Activated CD4-positive, CD25-positive, alpha-beta regulatory T cell treated with anti-CD3 and anti-CD28 coated beads, Interleukin-2, amount 50 U/mL, for 16 hours (primary cell): ENCODE measurements around the gene ADAMTS3.
"Not testable (repeated sequence)": the region's sequence is repeated elsewhere in the genome, so short reads cannot be mapped to it uniquely, and the experiment has no call there.

Experiments
- DNase-seq: peaks from one replicate; pipeline ENCODE4 v3.0.0-alpha.2; 2020; ENCODE audit warnings: low read depth, low spot score

Gene ADAMTS3

DNA sequence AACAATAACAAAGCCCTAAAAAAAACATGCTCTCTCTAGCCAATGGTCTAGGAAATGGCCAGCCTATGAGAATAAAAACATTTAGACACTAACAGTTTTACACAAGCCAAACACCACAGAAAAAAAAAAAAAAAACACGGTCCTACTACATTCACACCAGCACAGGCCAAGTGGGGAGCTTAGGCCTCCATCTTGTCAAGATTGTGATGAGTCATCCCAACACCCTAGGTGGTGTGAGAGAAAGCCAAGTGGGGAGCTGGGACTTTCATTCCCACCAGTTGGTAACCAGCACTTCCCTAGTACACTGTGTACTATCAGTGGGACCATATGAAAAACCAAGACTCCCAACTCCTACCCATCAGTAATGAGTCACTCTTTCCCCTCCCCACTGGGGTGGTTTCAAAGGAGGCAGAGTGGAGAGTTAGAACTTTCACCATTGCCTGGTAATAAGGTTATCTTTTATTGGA, 95.6 kb downstream of the ADAMTS3 start:
- DNase-seq, result no peak

DNA sequence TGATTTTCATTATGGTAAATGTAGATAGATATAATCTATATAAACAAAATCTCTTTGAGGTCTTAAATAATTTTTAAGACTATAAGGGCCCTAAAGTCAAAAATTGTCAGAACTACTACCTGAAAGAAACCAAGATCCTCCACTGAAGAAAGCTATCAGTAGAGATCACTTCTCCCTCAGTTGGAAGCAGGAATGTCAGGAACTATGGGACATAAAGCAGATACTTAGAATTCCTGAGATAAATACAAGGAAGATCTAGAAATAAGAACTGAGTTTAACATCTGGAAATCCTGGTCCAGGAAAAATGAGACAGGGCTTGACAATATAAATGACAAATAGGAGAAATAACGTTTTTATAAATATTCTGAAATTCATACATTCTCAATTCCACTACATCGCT, 97.2 kb downstream of the ADAMTS3 start:
- no peak for DNase-seq

DNA sequence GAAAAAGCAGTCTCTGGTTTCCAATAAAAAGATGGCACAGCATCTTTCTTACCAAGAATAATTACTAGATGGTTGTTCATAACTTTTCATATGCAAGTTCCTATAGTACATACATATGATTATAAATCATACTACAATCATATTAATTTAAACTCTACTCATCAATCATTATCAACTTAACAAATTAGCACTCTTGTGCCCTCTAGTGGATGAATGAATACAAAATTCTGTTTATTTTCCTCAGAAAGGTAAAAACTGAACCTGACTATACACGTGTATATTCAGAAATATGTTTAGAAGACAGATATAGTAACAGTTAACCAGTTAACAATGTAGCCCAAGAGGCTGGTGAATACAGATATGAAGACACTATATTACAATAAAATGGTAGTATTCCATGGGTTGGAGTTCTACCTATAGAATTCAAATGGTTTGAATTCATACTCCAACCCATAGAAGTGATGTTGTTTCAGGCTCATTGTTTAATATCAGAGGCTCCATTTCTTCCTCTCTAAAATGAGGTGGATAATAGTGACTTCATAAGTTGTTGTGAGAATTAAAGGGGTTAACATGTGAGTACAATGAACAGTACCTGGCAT, 100.0 kb downstream of the ADAMTS3 start:
- DNase-seq, result no peak

- DNase-seq, result no peak
Measured at GRCh38 chr4:72467633-72468032, 101.4 kb downstream of the ADAMTS3 start.

GRCh38 chr4:72463724-72464123, 105.3 kb downstream of the ADAMTS3 start:
- no peak for DNase-seq

- DNase-seq, result no peak
Measured at GRCh38 chr4:72457158-72457557, 111.9 kb downstream of the ADAMTS3 start.

GRCh38 chr4:72451349-72451748, 117.7 kb downstream of the ADAMTS3 start:
- no peak for DNase-seq

DNA sequence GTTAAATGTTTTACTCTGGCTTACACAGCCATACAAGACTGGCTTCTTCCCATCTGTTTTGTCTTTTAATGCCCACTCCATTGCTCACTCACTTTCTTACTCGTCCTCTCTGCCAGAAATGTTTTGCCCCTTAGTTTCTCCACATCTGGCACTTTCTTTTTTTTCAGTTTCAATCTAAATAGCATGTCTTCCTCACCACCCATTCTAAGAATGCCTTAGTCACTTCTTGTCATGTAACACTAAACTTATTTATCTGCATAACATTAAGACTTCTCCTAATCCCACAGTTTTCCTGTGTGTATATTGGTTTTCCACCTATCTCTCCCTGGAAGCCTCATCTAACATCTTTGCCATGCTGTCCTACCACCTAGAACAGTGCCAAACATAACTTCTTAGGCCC, 119.3 kb downstream of the ADAMTS3 start:
- no peak for DNase-seq

DNA sequence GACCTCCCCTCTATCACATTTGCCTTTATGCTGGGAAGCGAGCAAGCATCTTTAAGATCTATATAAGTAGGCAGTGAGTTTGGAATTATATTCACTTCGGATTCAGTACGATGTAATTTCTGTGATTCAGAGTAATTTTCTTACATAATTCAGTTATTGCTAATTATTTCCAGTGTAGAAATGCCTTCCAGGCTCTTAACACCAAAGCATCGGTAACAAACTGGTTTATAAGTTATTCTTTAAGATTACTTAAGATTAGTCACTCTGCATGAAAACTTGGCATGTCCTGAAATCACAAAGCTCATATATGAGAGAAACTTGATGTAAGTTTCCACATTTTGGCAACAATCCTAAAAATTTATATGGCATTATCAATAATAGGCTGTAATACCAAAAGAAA, 120.8 kb downstream of the ADAMTS3 start:
- DNase-seq, result no peak

DNA sequence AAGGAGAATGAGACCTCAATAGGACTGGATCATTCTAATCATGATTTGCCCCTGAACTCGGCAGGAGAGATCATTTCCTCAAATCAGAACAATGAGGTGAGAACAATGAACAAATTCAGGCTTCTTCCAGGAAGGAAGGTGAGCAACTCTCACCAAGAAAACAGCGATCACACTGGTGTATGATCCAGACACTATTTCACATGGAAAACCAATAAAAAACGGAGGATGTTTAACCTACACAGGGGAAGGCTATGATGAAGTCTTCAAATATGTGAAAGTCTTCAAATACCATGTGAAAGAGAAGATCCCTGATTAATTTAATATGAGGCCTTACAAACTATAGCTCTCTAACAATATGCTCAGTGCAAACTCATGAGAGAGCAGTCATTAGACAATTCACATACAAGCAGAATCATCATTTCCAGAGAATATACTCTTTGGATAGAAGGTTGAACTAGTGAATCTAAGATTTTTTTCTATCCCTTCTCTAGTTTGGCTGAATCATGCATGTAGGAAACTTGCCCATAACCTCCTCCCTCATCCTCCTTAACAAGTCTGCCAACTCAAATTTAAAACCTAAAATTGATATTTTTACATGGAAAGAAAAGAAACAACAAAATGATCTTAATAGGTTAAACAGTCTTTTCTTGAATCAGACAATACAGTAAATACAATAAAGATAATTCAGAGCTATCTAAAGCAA, 122.5 kb downstream of the ADAMTS3 start:
- DNase-seq, result no peak

DNA sequence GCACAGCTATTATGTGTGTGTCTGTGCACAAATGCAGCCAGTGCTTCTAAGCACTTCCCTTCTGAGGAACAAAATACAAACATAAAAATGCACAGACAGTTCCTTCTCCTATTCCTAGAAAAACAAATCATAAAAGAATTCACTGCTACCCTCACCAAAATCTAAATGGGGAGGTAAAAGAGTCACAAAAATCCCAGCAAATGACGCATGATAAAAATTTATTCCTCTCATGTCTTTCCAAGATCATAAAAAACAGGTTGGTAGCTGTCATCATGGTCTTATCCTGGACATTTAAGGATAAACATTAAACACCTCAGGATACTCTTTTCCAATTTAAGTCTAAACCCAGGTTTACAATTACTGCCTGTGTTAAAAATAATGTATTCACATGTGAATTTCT, 124.9 kb downstream of the ADAMTS3 start:
- no peak for DNase-seq

DNA sequence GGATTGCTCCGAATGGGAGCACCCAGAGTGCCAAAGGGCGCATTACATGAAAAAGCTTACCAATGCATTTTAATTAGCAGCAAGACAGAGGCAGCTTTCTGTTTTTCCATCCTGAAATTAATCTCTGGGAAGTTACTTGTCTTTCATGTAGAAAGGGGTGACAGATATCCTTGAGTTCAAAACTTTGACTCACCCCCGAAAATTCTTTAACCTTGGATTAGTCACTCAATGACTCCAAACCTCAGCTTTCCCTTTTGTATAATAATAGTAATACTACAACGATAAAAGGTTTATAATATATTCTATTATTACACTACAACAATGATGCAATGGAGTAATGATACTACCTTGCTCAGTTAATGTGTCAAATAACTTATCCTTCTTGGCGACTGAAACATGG, 126.3 kb downstream of the ADAMTS3 start:
- DNase-seq, result no peak

DNA sequence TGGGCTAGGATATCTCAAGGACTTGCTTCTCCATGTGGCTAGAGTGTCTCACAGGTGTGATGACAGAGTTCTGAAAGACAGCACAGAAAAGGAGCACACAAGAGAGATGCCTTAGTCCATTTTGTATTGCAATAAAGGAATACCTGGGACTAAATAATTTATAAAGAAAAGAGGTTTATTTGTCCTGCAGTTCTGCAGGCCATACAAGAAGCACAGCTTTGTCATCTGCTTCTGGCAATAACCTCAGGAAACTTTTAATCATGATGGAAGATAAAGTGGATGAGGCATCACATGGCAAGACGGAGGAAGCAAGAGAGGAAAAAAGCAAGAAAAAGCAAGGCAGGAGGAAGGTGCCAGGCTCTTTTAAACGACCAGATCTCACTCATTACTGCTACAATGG, 126.9 kb downstream of the ADAMTS3 start:
- DNase-seq, result no peak

DNA sequence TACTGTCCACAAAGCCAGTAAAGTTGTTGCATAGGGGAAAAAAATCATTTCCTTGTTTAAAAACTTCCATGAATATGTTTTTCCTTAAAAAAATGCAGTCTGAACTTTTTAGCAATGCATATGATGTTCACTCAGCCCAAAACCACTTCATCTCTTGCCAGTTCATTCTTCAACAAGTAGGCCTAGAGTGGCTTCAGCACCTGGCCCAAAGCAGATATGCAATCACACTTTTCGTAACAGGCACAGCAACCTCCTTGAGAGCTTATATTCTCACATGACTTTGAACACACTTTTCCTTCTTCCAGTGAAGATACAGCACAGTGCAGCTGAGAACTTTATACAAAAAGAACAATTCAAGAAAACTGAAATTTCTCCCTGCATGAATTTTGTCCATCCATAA, 128.6 kb downstream of the ADAMTS3 start:
- DNase-seq, result no peak

GRCh38 chr4:72432975-72433374, 136.0 kb downstream of the ADAMTS3 start:
- no peak for DNase-seq

DNA sequence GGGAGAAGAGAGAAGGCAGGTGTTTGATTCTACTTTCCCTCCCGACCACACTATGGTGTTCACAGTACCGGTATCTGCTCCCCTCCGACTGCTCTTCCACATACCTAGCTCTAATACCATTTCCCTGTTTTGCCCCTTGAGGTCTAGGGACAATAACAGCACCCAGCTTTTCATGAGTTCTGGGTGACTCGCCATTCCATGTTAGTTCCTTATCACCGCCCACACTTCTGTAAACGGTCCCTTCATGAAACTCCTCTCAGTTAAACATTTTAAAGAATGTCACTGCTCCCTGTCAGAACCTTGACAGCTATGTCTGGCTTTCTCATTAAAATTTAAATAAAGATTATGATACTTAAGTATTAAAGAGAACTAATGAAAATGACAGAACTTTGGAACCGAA, 136.7 kb downstream of the ADAMTS3 start:
- no peak for DNase-seq

DNA sequence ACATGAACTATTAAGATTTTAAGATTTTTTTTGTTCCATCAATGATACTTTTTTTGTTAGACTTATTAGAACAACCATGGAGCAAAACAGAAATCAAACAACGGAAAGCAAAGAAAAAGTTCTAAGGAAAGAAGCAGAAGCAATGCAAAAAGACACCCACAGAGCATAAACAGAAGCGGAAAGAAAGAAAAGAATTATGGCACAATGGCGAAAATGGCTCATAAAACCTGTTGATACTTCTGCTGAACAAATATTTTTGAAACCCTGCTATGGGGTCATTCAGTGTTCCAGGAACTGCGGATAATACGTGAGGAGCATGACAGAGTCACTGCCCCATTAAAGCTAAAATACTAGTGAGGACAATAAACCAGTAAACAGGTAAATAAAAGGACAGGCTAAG, 138.0 kb downstream of the ADAMTS3 start:
- no peak for DNase-seq

GRCh38 chr4:72430050-72430449, 139.0 kb downstream of the ADAMTS3 start:
- DNase-seq, result no peak

DNA sequence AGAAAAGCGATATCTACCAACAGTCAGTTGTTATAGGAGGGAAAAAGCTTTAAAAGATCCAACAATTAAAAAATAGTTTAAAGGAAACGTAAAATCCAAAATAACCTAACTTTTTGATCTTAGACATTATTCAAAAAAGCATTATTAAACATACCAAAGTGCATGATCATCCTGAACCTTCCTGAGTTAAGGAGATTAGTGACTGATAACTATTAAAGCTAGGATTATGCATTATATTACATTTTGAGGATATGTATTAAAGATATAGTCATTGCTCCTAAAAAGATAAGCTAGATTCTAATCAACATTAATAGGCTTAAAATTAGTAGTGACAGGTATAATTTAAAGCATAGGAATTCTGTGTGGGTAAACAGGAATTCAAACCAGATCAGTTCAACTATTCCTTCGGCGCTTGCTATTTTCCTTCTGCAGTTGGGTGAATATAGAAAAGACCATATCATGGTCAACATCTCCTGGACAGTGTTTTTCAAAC, 139.6 kb downstream of the ADAMTS3 start:
- no peak for DNase-seq

DNA sequence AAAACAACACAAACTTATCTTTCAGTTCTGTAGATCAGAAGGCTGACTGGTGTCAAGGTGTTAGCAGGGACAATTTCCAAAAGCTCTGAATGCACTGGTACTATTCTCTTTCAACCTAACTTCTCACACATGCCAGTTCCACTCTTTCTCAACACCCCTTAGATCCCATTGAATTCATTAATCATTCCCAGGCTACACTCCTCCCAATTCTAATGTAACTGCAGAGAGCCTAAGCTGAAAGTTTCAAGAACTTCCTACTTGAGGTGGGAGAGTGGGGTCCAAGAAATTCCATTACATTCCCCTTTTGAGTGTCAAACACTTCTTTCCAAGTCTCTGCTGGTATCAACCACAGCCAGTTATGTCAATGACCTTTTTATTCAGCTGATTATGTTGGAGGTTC, 142.0 kb downstream of the ADAMTS3 start:
- DNase-seq, result no peak

GRCh38 chr4:72425908-72426307, 143.1 kb downstream of the ADAMTS3 start:
- DNase-seq, result not testable (repeated sequence)

GRCh38 chr4:72424006-72424405, 145.0 kb downstream of the ADAMTS3 start:
- no peak for DNase-seq

GRCh38 chr4:72422416-72422815, 146.6 kb downstream of the ADAMTS3 start:
- no peak for DNase-seq
